ENCODE results near the gene PGM2L1. TPM values are rescaled to one million over a fixed set of nuclear protein-coding genes. Genes with fewer than 3 reads are reported as not detected.
A peak's percentile ranks its signal among the peaks of the same experiment; 100 is the strongest.

PGM2L1 gene
- total and polyA plus RNA-seq, 2 of the 4 experiments (the other 2 are of a cell fraction): 0.72 to 1.8 TPM

- Histone ChIP-seq H3K4me3 (ENCODE audit: insufficient read depth, low read depth, low read length) (no peak overlapping the region), H2BK20ac (ENCODE audit: low read depth, low read length) (peak overlapping the region; percentile 89; the same call in 1 of the 2 replicates), H2BK15ac (ENCODE audit: low read depth, low read length) (peak overlapping the region; percentile 3; the same call in 2 of the 3 replicates), H4K91ac (ENCODE audit: insufficient read depth, low read depth, low read length) (peak overlapping the region; percentile 33; the same call in 1 of the 2 replicates), H3K14ac (replicated peaks; ENCODE audit: low read depth, low read length) (peak overlapping the region; percentile 89), H2BK5ac (ENCODE audit: low read depth, low read length, poor library complexity, severe bottlenecking) (peak overlapping the region; percentile 61), H3K9me3 (ENCODE audit: control insufficient read depth, insufficient read depth, low read length) (no peaks in the 10 kb centered on the region), H3K4ac (ENCODE audit: low read depth, low read length) (peak overlapping the region; percentile 81; the same call in 1 of the 2 replicates), H3K4me2 (ENCODE audit: low read depth, low read length) (peak overlapping the region; percentile 11; the same call in 1 of the 2 replicates), H2AFZ (replicated peaks; ENCODE audit: low read length, poor library complexity) (peak overlapping the region; percentile 85), H2AK5ac (ENCODE audit: low read depth, low read length) (peak overlapping the region; percentile 71), H3K23ac (ENCODE audit: low read depth, low read length) (peak overlapping the region; percentile 77; the same call in 1 of the 2 replicates), H3K27me3 (ENCODE audit: control insufficient read depth, insufficient read depth, low read length) (no peaks in the 10 kb centered on the region), H3K56ac (ENCODE audit: extremely low read depth, insufficient read depth, low read length) (no peak overlapping the region), H3K27ac (ENCODE audit: insufficient read depth, low read length) (peak overlapping the region; percentile 6; the same call in 1 of the 2 replicates), H4K5ac (ENCODE audit: low read depth, low read length) (peak overlapping the region; percentile 35), H2AK9ac (replicated peaks; ENCODE audit: low read depth, low read length, poor library complexity) (peak overlapping the region; percentile 63), H2BK120ac (ENCODE audit: low read depth, low read length) (peak overlapping the region; percentile 22; the same call in 1 of the 2 replicates), H3K9me1 (ENCODE audit: insufficient read depth, low read length) (peaks cover 17% of the 10 kb centered on the region; the same call in 1 of the 2 replicates), H3K79me1 (ENCODE audit: low read depth in 1 of 2, low read length in 2 of 2) (no peaks in the 10 kb centered on the region), H3K18ac (ENCODE audit: low read depth, low read length) (peak overlapping the region; percentile 66), H4K20me1 (ENCODE audit: insufficient read depth, low read length) (no peaks in the 10 kb centered on the region), H4K8ac (ENCODE audit: low read depth in 2 of 2, low read length in 2 of 2) (peak overlapping the region in 1 of 2 experiments; percentile 64; a peak in 1 of 4 replicates), H3K4me1 (ENCODE audit: control insufficient read depth, insufficient read depth, low read length) (peaks cover 20% of the 10 kb centered on the region), H3K36me3 (ENCODE audit: control insufficient read depth, insufficient read depth, low read length) (no peaks in the 10 kb centered on the region), H3K9ac (ENCODE audit: low read depth, low read length) (no peak overlapping the region)
- 0% methylated on average over 1 of the region's 7 CpGs; no CpG with 5 or more reads in 1 of the 2 experiments for WGBS, 2 experiments (ENCODE audit: extremely low coverage in 2 of 2, insufficient read length in 1 of 2)
- dilution Hi-C loops (cut with HindIII; ENCODE audit: low sequenced_read_pairs, unreplicated experiment) (no loop called here), in situ Hi-C loops (cut with MboI; ENCODE audit: low sequenced_read_pairs) (loop anchor here (10.0 kb wide), 1 partner anchor 61 kb away; no protein-coding TSS in a partner anchor), intact Hi-C loops (cut with micrococcal nuclease) (loop anchor here (10.0 kb wide), 1 partner anchor 119 kb away; no protein-coding TSS in a partner anchor)
- CTCF ChIA-PET: interaction anchor here (1.0 kb wide), 1 partner anchor 18 kb away, joined by 3 read pairs; no protein-coding TSS in a partner anchor
- no TSS peak for BruUV-seq (replicated peaks)
- peak; percentile 68 for ATAC-seq (ENCODE audit: low read depth)
- POLR2A ChIA-PET (ENCODE audit: unreplicated experiment): no interaction called here
- peak; percentile 94 for DNase-seq
- TF ChIP-seq FOS (IDR thresholded peaks at IDR 0.05; ENCODE audit: low read depth, low read length) (no peak), MXI1 (IDR thresholded peaks at IDR 0.05; ENCODE audit: borderline replicate concordance, low read depth, low read length) (peak; percentile 80; the same call in 1 of the 2 replicates), MAFK (IDR thresholded peaks at IDR 0.05; ENCODE audit: low read depth, low read length) (no peak), CTCF (conservative IDR thresholded peaks at IDR 0.05; ENCODE audit: low read depth, low read length) (no peak), BHLHE40 (IDR thresholded peaks at IDR 0.05; ENCODE audit: low read depth, low read length) (no peak), RCOR1 (IDR thresholded peaks at IDR 0.05; ENCODE audit: insufficient replicate concordance, low read length) (no peak), USF2 (IDR thresholded peaks at IDR 0.05; ENCODE audit: low read depth, low read length) (0 out of 2 replicates have a peak, but pooled peaks have one; percentile 51), RFX5 (IDR thresholded peaks at IDR 0.05; ENCODE audit: low read depth, low read length) (no peak)
Measured at GRCh38 chr11:74325649-74326645, 72.3 kb downstream of the PGM2L1 start.
